GM23338 (cell line): Measurements from ENCODE around the gene ME3. TPM values are rescaled to one million over a fixed set of nuclear protein-coding genes. Genes with fewer than 3 reads are reported as not detected.

Experiments used
- ATAC-seq: fragments of 200-7000 bp; cut with Tn5 transposase; 3 replicates; pipeline ENCODE4 v1.9.1; 2020
- DNase-seq: peaks from one replicate; pipeline ENCODE4 v3.0.0-alpha.2; 2015; ENCODE audit warnings: low spot score
- H2AFZ ChIP-seq: fragments of 200-600 bp; sonication (generic); 2 replicates; pipeline ENCODE4 v1.8.0; 2016; ENCODE audit warnings: antibody characterized with exemption, mild to moderate bottlenecking, moderate library complexity
- H3F3A ChIP-seq: fragments of 200-600 bp; sonication (generic); replicated peaks from 2 replicates; pipeline ENCODE4 v1.8.0; 2017; ENCODE audit warnings: antibody characterized with exemption, mixed run types, low read depth
- H3K27ac ChIP-seq: fragments of 200-600 bp; sonication (generic); 2 replicates; pipeline ENCODE4 v1.6.1; 2016; ENCODE audit warnings: low read depth
- H3K27me3 ChIP-seq: fragments of 200-600 bp; sonication (generic); 2 replicates; pipeline ENCODE4 v1.8.0; 2016; ENCODE audit warnings: mild to moderate bottlenecking, mixed run types, moderate library complexity; ENCODE audit not compliant: insufficient read depth
- H3K36me3 ChIP-seq: fragments of 200-600 bp; sonication (generic); 2 replicates; pipeline ENCODE4 v1.8.0; 2016; ENCODE audit warnings: mild to moderate bottlenecking; ENCODE audit not compliant: insufficient read depth
- H3K4me1 ChIP-seq: fragments of 200-600 bp; sonication (generic); 2 replicates; pipeline ENCODE4 v1.8.0; 2016; ENCODE audit warnings: mild to moderate bottlenecking, moderate library complexity; ENCODE audit not compliant: insufficient read depth
- H3K4me2 ChIP-seq: fragments of 200-600 bp; sonication (generic); 2 replicates; pipeline ENCODE4 v1.7.1; 2017; ENCODE audit warnings: mixed run types
- H3K4me3 ChIP-seq: fragments of 200-600 bp; sonication (generic); 2 replicates; pipeline ENCODE4 v1.6.1; 2016; ENCODE audit warnings: mixed run types
- H3K79me2 ChIP-seq: fragments of 200-600 bp; sonication (generic); replicated peaks from 2 replicates; pipeline ENCODE4 v1.8.0; 2017; ENCODE audit warnings: mild to moderate bottlenecking; ENCODE audit not compliant: insufficient read depth
- H3K9me2 ChIP-seq: fragments of 200-600 bp; sonication (generic); 2 replicates; pipeline ENCODE4 v1.8.0; 2017; ENCODE audit not compliant: insufficient read depth
- H4K20me1 ChIP-seq: fragments of 200-600 bp; sonication (generic); replicated peaks from 2 replicates; pipeline ENCODE4 v1.8.0; 2017; ENCODE audit warnings: mild to moderate bottlenecking; ENCODE audit not compliant: insufficient read depth
- H3K27ac Mint-ChIP-seq: 2 replicates; pipeline ENCODE4 v1.8.0; 2020; ENCODE audit warnings: inconsistent platforms, mild to moderate bottlenecking, moderate library complexity, mixed read lengths
- H3K27me3 Mint-ChIP-seq: 3 replicates; pipeline ENCODE4 v1.8.0; 2022; ENCODE audit warnings: low read depth, mild to moderate bottlenecking, moderate library complexity, mixed read lengths, inconsistent platforms; ENCODE audit not compliant: insufficient read depth, poor library complexity
- H3K36me3 Mint-ChIP-seq: 3 replicates; pipeline ENCODE4 v1.8.0; 2021; ENCODE audit warnings: low read depth, mild to moderate bottlenecking, inconsistent platforms, moderate library complexity, mixed read lengths
- H3K4me1 Mint-ChIP-seq: 3 replicates; pipeline ENCODE4 v1.8.0; 2020; ENCODE audit warnings: mild to moderate bottlenecking, inconsistent platforms, mixed read lengths
- H3K4me3 Mint-ChIP-seq: 3 replicates; pipeline ENCODE4 v1.8.0; 2021; ENCODE audit warnings: moderate library complexity, mild to moderate bottlenecking, inconsistent platforms, mixed read lengths
- H3K9me3 Mint-ChIP-seq: 3 replicates; pipeline ENCODE4 v1.8.0; 2020; ENCODE audit warnings: moderate library complexity, mild to moderate bottlenecking, inconsistent platforms, mixed read lengths
- CREB1 ChIP-seq: fragments of 250-450 bp; sonication (Bioruptor Pico); IDR thresholded peaks from 2 replicates; pipeline ENCODE4 v1.5.0; 2020; ENCODE audit warnings: low read depth, mild to moderate bottlenecking, moderate library complexity
- CTCF ChIP-seq, 2 experiments: fragments of 200-600 bp in 1 of 2; sonication (generic) in 1 of 2; conservative IDR thresholded peaks; 2 replicates each; pipeline versions ENCODE4 v1.5.1 to v1.6.1; 2016 to 2017; ENCODE audit warnings: antibody characterized with exemption in 2 of 2, low read depth in 2 of 2, mild to moderate bottlenecking in 2 of 2, moderate library complexity in 1 of 2
- EZH2 ChIP-seq: fragments of 200-600 bp; sonication (generic); IDR thresholded peaks from one replicate; pipeline ENCODE4 v1.8.0; 2017; ENCODE audit warnings: antibody characterized with exemption, mild to moderate bottlenecking, low read depth; ENCODE audit not compliant: unreplicated experiment
- POLR2AphosphoS5 ChIP-seq: IDR thresholded peaks from 2 replicates; pipeline ENCODE4 v1.6.1; 2016; ENCODE audit warnings: antibody characterized with exemption, low read depth
- ZNF114 ChIP-seq: fragments of 250-450 bp; sonication (Bioruptor Pico); IDR thresholded peaks from 2 replicates; pipeline ENCODE4 v1.5.0; 2020; ENCODE audit warnings: mild to moderate bottlenecking, moderate library complexity
- polyA plus RNA-seq: library from polyadenylated mRNA; unstranded; fragments of >200 nt; fragmentation: Nextera tagmentation; extraction: Ambion mirVana; gene quantifications from 2 replicates; pipeline ENCODE4 v1.2.1, GENCODE V29; 2016
- total RNA-seq: library from RNA; depleted of rRNA; stranded (reverse); fragments of >200 nt; shearing (Covaris generic); gene quantifications from 2 replicates; pipeline ENCODE4 v1.2.3, GENCODE V29; 2014

Gene ME3
- total and polyA plus RNA-seq, 2 experiments from 2014 or later: 1.3 to 4.0 TPM

- H3K27me3 Mint-ChIP-seq: peaks cover 9% of the 10 kb centered on the region
- H3K9me2 ChIP-seq: no peaks in the 10 kb centered on the region
- no peak overlapping the region for H3K4me3 Mint-ChIP-seq
- H3K27ac Mint-ChIP-seq: no peak overlapping the region
- H3K4me1 ChIP-seq: no peaks in the 10 kb centered on the region
- no peaks in the 10 kb centered on the region for H4K20me1 ChIP-seq
- TF ChIP-seq ZNF114 (no peak), CREB1 (no peak), EZH2 (no peak), POLR2AphosphoS5 (no peak)
- H3K4me1 Mint-ChIP-seq: peaks cover 10% of the 10 kb centered on the region
- H2AFZ ChIP-seq: no peak overlapping the region
- H3K27me3 ChIP-seq: no peaks in the 10 kb centered on the region
- H3K4me3 ChIP-seq: no peak overlapping the region
- no peaks in the 10 kb centered on the region for H3F3A ChIP-seq
- DNase-seq: no peak
- no peaks in the 10 kb centered on the region for H3K36me3 ChIP-seq
- no peak overlapping the region for H3K4me2 ChIP-seq
- H3K27ac ChIP-seq: no peak overlapping the region
- no peak for ATAC-seq
- H3K9me3 Mint-ChIP-seq: no peaks in the 10 kb centered on the region
- no peaks in the 10 kb centered on the region for H3K36me3 Mint-ChIP-seq
- no peaks in the 10 kb centered on the region for H3K79me2 ChIP-seq
These were observed 214.0 kb downstream of the ME3 start for GRCh38 chr11:86458294-86459001.

- H3F3A ChIP-seq: no peaks in the 10 kb centered on the region
- ATAC-seq (peak; percentile 97), DNase-seq (peak; percentile 96)
- H2AFZ ChIP-seq: peak overlapping the region; percentile 12; the same call in 1 of the 2 replicates
- no peak overlapping the region for H3K4me3 ChIP-seq
- no peaks in the 10 kb centered on the region for H3K4me1 ChIP-seq
- H3K9me2 ChIP-seq: no peaks in the 10 kb centered on the region
- peaks cover 9% of the 10 kb centered on the region for H3K27me3 Mint-ChIP-seq
- H3K4me3 Mint-ChIP-seq: no peak overlapping the region
- no peaks in the 10 kb centered on the region for H3K79me2 ChIP-seq
- H3K36me3 ChIP-seq: no peaks in the 10 kb centered on the region
- no peak overlapping the region for H3K27ac ChIP-seq
- no peak overlapping the region for H3K27ac Mint-ChIP-seq
- H3K36me3 Mint-ChIP-seq: no peaks in the 10 kb centered on the region
- H3K4me2 ChIP-seq: no peak overlapping the region
- peaks cover 10% of the 10 kb centered on the region for H3K4me1 Mint-ChIP-seq
- H4K20me1 ChIP-seq: no peaks in the 10 kb centered on the region
- no peaks in the 10 kb centered on the region for H3K27me3 ChIP-seq
- TF ChIP-seq EZH2: no peak
- TF ChIP-seq CTCF (conservative IDR thresholded peaks at IDR 0.05; ENCODE audit: low read depth in 2 of 2): peak; percentile 95
- no peaks in the 10 kb centered on the region for H3K9me3 Mint-ChIP-seq
These were observed 216.1 kb downstream of the ME3 start for GRCh38 chr11:86456075-86456939.
